ENCODE measurements around the gene COL4A6. TPM values are rescaled to one million over a fixed set of nuclear protein-coding genes. Genes with fewer than 3 reads are reported as not detected.

Gene COL4A6
- total RNA-seq, 1 experiment from 2014 or later, result 2.4 TPM

DNA sequence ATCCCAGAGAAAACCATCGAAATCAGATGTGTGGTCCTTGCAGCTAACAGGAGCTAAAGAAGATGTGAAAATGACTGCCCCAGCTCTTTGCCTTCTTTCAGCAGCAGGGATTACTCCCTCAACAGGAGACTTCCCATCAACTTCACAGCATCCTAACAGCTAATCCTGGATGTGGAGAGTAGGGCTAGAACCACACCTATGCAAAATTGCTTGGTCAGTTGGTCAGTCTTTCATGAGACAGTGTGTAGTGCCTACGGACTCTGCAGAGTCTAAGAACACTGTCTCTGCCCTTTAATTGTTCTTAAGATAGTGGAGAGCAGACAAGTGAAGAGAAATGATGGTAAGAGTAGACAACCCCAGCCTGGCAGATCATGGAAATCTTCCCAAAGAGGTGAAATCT lies 133.5 kb downstream of the COL4A6 start:
- no TSS peak for BruUV-seq (replicated peaks)
- Histone ChIP-seq H3K9me3 (ENCODE audit: control insufficient read depth in 1 of 2, insufficient read depth in 1 of 2, low read depth in 1 of 2, low read length in 2 of 2) (no peaks in the 10 kb centered on the region), H3K4me2 (ENCODE audit: low read length) (no peak overlapping the region), H3K27me3 (ENCODE audit: insufficient read depth, low read length) (no peaks in the 10 kb centered on the region), H3K4me3 (replicated peaks in 1 of 2; ENCODE audit: low read depth in 1 of 2, low read length in 2 of 2) (no peak overlapping the region), H3K4me1 (ENCODE audit: control insufficient read depth in 1 of 2, insufficient read depth in 2 of 2, low read length in 2 of 2) (peaks cover 3 to 20% of the 10 kb centered on the region in 2 experiments), H2AFZ (ENCODE audit: low read depth, low read length, poor library complexity, severe bottlenecking) (no peak overlapping the region), H3K9me2 (ENCODE audit: insufficient read depth) (no peaks in the 10 kb centered on the region), H3K36me3 (ENCODE audit: control insufficient read depth in 1 of 2, insufficient read depth in 2 of 2, low read length in 2 of 2) (no peaks in the 10 kb centered on the region), H3K27ac (ENCODE audit: low read depth, low read length) (no peak overlapping the region), H3K9ac (ENCODE audit: low read length) (no peak overlapping the region), H4K20me1 (ENCODE audit: insufficient read depth) (no peaks in the 10 kb centered on the region), H3K79me2 (ENCODE audit: insufficient read depth, low read length) (no peaks in the 10 kb centered on the region)
- DNase-seq (ENCODE audit: low read depth, low spot score) (no peak), ATAC-seq (no peak)
- ChIA-PET CTCF (interaction anchor here (1.4 to 1.9 kb wide), 2 partner anchors 80 to 139 kb away, joined by 5 to 6 read pairs; no protein-coding TSS in a partner anchor), RAD21 (ENCODE audit: low non-redundant PET in 1 of 2, low total read pairs in 2 of 2, uncharacterized antibody in 2 of 2, unreplicated experiment in 2 of 2) (no interaction called here), POLR2A (no interaction called here)
- TF ChIP-seq EGR1 (IDR thresholded peaks at IDR 0.05; ENCODE audit: low read depth) (no peak), ELF1 (IDR thresholded peaks at IDR 0.05; ENCODE audit: borderline replicate concordance, low read depth) (no peak), JUND (IDR thresholded peaks at IDR 0.05) (no peak), YY1 (IDR thresholded peaks at IDR 0.05; ENCODE audit: extremely low read depth, insufficient replicate concordance, low read depth, low read length) (no peak), ZFX (IDR thresholded peaks at IDR 0.05) (no peak), SRF (IDR thresholded peaks at IDR 0.05; ENCODE audit: low read depth) (no peak), POLR2A (IDR thresholded peaks at IDR 0.05; ENCODE audit: borderline replicate concordance, extremely low read depth, insufficient read depth, insufficient read length) (no peak), RAD21 (IDR thresholded peaks at IDR 0.05; ENCODE audit: low read depth) (no peak), SP1 (IDR thresholded peaks at IDR 0.05; ENCODE audit: low read depth) (no peak), CBX3 (IDR thresholded peaks at IDR 0.05; ENCODE audit: low read depth) (no peak), SIN3A (IDR thresholded peaks at IDR 0.05; ENCODE audit: low read depth) (no peak), CEBPB (IDR thresholded peaks at IDR 0.05; ENCODE audit: low read depth) (no peak), EZH2 (IDR thresholded peaks at IDR 0.05) (no peak), EZH2phosphoT487 (IDR thresholded peaks at IDR 0.05; ENCODE audit: borderline replicate concordance) (no peak), TCF7L2 (IDR thresholded peaks at IDR 0.05; ENCODE audit: borderline replicate concordance, extremely low read depth, insufficient read depth, insufficient read length) (no peak), FOSL1 (IDR thresholded peaks at IDR 0.05; ENCODE audit: low read depth) (no peak)
- TF ChIP-seq, protein P1, sequence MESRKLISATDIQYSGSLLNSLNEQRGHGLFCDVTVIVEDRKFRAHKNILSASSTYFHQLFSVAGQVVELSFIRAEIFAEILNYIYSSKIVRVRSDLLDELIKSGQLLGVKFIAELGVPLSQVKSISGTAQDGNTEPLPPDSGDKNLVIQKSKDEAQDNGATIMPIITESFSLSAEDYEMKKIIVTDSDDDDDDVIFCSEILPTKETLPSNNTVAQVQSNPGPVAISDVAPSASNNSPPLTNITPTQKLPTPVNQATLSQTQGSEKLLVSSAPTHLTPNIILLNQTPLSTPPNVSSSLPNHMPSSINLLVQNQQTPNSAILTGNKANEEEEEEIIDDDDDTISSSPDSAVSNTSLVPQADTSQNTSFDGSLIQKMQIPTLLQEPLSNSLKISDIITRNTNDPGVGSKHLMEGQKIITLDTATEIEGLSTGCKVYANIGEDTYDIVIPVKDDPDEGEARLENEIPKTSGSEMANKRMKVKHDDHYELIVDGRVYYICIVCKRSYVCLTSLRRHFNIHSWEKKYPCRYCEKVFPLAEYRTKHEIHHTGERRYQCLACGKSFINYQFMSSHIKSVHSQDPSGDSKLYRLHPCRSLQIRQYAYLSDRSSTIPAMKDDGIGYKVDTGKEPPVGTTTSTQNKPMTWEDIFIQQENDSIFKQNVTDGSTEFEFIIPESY (IDR thresholded peaks at IDR 0.05; ENCODE audit: extremely low read depth, insufficient replicate concordance, low read length), result no peak
- TF ChIP-seq, protein P2, sequence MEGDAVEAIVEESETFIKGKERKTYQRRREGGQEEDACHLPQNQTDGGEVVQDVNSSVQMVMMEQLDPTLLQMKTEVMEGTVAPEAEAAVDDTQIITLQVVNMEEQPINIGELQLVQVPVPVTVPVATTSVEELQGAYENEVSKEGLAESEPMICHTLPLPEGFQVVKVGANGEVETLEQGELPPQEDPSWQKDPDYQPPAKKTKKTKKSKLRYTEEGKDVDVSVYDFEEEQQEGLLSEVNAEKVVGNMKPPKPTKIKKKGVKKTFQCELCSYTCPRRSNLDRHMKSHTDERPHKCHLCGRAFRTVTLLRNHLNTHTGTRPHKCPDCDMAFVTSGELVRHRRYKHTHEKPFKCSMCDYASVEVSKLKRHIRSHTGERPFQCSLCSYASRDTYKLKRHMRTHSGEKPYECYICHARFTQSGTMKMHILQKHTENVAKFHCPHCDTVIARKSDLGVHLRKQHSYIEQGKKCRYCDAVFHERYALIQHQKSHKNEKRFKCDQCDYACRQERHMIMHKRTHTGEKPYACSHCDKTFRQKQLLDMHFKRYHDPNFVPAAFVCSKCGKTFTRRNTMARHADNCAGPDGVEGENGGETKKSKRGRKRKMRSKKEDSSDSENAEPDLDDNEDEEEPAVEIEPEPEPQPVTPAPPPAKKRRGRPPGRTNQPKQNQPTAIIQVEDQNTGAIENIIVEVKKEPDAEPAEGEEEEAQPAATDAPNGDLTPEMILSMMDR (IDR thresholded peaks at IDR 0.05 in 2 of 3, conservative IDR thresholded peaks at IDR 0.05 in 1 of 3; ENCODE audit: borderline replicate concordance in 1 of 3, insufficient read depth in 1 of 3, low read depth in 2 of 3, low read length in 2 of 3), result no peak
- TF ChIP-seq, protein P3, sequence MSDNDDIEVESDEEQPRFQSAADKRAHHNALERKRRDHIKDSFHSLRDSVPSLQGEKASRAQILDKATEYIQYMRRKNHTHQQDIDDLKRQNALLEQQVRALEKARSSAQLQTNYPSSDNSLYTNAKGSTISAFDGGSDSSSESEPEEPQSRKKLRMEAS (IDR thresholded peaks at IDR 0.05), result no peak
- TF ChIP-seq, protein P4, sequence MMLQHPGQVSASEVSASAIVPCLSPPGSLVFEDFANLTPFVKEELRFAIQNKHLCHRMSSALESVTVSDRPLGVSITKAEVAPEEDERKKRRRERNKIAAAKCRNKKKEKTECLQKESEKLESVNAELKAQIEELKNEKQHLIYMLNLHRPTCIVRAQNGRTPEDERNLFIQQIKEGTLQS (IDR thresholded peaks at IDR 0.05), result no peak
- intact Hi-C loops (cut with micrococcal nuclease), result no loop called here
